SH-SY5Y (cell line): ENCODE results near the gene DIP2C.

Experiments used
- GATA2 ChIP-seq: IDR thresholded peaks from 2 replicates; pipeline ENCODE4 v1.6.1; 2011; ENCODE audit warnings: mild to moderate bottlenecking, low read depth, low read length
- GATA3 ChIP-seq: IDR thresholded peaks from 2 replicates; pipeline ENCODE4 v1.6.1; 2011; ENCODE audit warnings: low read depth, mild to moderate bottlenecking, low read length, moderate library complexity

GRCh38 chr10:686155-686931 is 3.1 kb downstream of the DIP2C start:
- TF ChIP-seq GATA2 (no peak), GATA3 (no peak)
